Parathyroid adenoma (tissue), 2 donors: ENCODE measurements around the gene GFM1.

Source experiments
- H2AFZ ChIP-seq: fragments of 300-600 bp; sonication (generic); one replicate; pipeline ENCODE4 v1.7.0; 2017; ENCODE audit warnings: antibody characterized with exemption, mild to moderate bottlenecking
- H3K27ac ChIP-seq: fragments of 300-600 bp; sonication (generic); one replicate; pipeline ENCODE4 v1.7.0; 2017
- H3K27me3 ChIP-seq: fragments of 300-600 bp; sonication (generic); one replicate; pipeline ENCODE4 v1.7.0; 2017; ENCODE audit warnings: low read length; ENCODE audit not compliant: control insufficient read depth, insufficient read depth
- H3K36me3 ChIP-seq: fragments of 300-600 bp; sonication (generic); one replicate; pipeline ENCODE4 v1.7.0; 2017; ENCODE audit warnings: low read length; ENCODE audit not compliant: control insufficient read depth, insufficient read depth
- H3K4me1 ChIP-seq: fragments of 300-600 bp; sonication (generic); one replicate; pipeline ENCODE4 v1.7.0; 2017; ENCODE audit warnings: control low read depth
- H3K4me2 ChIP-seq: fragments of 300-600 bp; sonication (generic); one replicate; pipeline ENCODE4 v1.7.0; 2017; ENCODE audit warnings: low read length
- H3K4me3 ChIP-seq: fragments of 300-600 bp; sonication (generic); one replicate; pipeline ENCODE4 v1.7.0; 2017; ENCODE audit warnings: low read depth, low read length
- H3K79me2 ChIP-seq: fragments of 300-600 bp; sonication (generic); one replicate; pipeline ENCODE4 v1.7.0; 2017; ENCODE audit warnings: control low read depth
- H3K9ac ChIP-seq: fragments of 300-600 bp; sonication (generic); one replicate; pipeline ENCODE4 v1.7.0; 2017; ENCODE audit warnings: mild to moderate bottlenecking
- H3K9me3 ChIP-seq: fragments of 300-600 bp; sonication (generic); one replicate; pipeline ENCODE4 v1.7.0; 2017; ENCODE audit warnings: low read length; ENCODE audit not compliant: control insufficient read depth
- TF ChIP-seq, protein P1 (sequence below): fragments of 300-600 bp; sonication (generic); IDR thresholded peaks from one replicate; pipeline ENCODE4 v1.7.0; 2017; ENCODE audit warnings: antibody characterized with exemption, mild to moderate bottlenecking
- donor health status: primary hyperparathyroidism.

GFM1 gene

DNA sequence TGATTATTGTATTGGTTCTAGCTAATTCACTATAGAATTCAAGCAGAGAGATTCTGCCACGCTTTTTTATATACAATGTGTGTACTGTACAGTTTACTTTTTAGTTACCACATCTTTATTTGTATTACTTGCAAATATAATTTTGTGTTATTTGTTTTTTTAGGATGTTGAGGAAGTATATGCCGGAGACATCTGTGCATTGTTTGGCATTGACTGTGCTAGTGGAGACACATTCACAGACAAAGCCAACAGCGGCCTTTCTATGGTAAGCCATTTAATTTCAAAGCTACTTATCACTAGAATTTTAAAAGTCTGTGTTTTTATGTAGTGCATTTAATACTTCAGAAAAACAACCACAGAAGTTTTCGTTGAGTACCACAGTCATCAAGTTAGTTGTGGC is 16.4 kb downstream of the GFM1 start:
- H3K36me3 ChIP-seq, result no peaks in the 10 kb centered on the region
- H3K4me3 ChIP-seq, result no peak overlapping the region
- no peaks in the 10 kb centered on the region for H3K9me3 ChIP-seq
- no peaks in the 10 kb centered on the region for H3K4me1 ChIP-seq
- no peak overlapping the region for H3K4me2 ChIP-seq
- TF ChIP-seq, protein P1, sequence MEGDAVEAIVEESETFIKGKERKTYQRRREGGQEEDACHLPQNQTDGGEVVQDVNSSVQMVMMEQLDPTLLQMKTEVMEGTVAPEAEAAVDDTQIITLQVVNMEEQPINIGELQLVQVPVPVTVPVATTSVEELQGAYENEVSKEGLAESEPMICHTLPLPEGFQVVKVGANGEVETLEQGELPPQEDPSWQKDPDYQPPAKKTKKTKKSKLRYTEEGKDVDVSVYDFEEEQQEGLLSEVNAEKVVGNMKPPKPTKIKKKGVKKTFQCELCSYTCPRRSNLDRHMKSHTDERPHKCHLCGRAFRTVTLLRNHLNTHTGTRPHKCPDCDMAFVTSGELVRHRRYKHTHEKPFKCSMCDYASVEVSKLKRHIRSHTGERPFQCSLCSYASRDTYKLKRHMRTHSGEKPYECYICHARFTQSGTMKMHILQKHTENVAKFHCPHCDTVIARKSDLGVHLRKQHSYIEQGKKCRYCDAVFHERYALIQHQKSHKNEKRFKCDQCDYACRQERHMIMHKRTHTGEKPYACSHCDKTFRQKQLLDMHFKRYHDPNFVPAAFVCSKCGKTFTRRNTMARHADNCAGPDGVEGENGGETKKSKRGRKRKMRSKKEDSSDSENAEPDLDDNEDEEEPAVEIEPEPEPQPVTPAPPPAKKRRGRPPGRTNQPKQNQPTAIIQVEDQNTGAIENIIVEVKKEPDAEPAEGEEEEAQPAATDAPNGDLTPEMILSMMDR, result no peak
- H2AFZ ChIP-seq, result no peak overlapping the region
- H3K27ac ChIP-seq, result no peak overlapping the region
- H3K79me2 ChIP-seq, result peaks cover 3% of the 10 kb centered on the region
- no peaks in the 10 kb centered on the region for H3K27me3 ChIP-seq
- no peak overlapping the region for H3K9ac ChIP-seq

DNA sequence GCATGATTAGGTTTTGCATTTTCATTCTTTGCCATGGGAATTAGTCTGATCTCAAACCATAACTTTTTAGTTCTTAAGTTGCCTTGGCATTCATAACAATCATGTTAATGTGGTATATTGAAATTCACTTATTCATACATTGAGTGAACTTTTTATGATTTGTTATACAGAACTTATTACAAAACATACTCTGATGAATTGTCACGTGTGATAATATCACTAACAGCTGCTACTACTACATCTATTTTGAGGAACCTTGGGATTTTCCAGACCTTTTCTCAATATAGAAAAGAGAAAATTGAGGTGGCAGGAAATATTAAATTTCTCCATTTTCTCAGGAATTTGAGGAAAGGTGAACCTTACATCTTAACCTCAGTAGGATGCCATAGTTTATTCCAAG is 18.9 kb downstream of the GFM1 start:
- Histone ChIP-seq H3K27ac (no peak overlapping the region), H3K4me1 (no peaks in the 10 kb centered on the region), H3K9me3 (no peaks in the 10 kb centered on the region), H3K79me2 (no peaks in the 10 kb centered on the region), H3K36me3 (no peaks in the 10 kb centered on the region), H3K4me2 (no peak overlapping the region), H3K4me3 (no peak overlapping the region), H3K27me3 (no peaks in the 10 kb centered on the region), H2AFZ (no peak overlapping the region), H3K9ac (no peak overlapping the region)
- TF ChIP-seq, protein P1, result no peak

DNA sequence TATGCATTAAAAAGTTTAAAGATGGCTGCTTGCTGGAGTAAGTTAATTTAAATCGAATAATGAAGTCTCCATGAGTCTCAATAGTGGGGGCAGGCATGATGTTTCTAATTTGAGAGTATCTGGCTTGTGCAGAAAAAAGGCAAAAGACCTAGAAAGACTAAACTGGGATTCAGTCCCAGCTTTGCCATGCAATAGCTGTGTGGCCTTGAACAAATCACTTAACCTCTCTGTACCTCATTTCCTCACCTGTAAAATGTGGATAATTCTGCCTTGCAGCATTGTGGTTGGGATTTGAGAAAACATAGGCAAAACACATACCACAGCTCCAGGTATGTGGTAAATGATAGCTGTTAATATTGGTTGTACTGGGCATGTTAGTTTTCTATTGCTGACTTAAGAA is 19.5 kb downstream of the GFM1 start:
- Histone ChIP-seq H3K4me1 (no peaks in the 10 kb centered on the region), H3K4me2 (no peak overlapping the region), H3K4me3 (no peak overlapping the region), H3K27me3 (no peaks in the 10 kb centered on the region), H3K27ac (no peak overlapping the region), H3K9me3 (no peaks in the 10 kb centered on the region), H3K9ac (no peak overlapping the region), H3K79me2 (no peaks in the 10 kb centered on the region), H2AFZ (no peak overlapping the region), H3K36me3 (no peaks in the 10 kb centered on the region)
- TF ChIP-seq, protein P1, result no peak

DNA sequence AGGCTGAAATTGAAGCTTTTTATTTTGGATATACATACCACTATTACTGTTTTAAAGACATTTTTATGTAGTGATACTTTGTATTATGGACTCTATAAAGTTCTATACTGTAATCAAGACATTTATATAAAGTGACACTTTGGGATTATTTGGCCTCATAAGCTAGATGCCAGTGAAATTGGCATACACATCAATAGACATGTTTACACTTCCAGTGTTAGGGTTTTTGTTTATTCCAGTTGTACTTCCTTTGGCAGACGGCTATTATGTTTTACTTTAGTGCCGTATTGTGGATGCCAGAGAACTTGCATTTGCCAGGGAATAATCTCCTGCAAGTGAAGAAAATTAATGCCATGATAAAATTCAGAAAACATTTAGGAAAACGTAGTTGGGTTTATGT is 22.1 kb downstream of the GFM1 start:
- Histone ChIP-seq H3K79me2 (no peaks in the 10 kb centered on the region), H3K36me3 (no peaks in the 10 kb centered on the region)
- TF ChIP-seq, protein P1, result no peak

DNA sequence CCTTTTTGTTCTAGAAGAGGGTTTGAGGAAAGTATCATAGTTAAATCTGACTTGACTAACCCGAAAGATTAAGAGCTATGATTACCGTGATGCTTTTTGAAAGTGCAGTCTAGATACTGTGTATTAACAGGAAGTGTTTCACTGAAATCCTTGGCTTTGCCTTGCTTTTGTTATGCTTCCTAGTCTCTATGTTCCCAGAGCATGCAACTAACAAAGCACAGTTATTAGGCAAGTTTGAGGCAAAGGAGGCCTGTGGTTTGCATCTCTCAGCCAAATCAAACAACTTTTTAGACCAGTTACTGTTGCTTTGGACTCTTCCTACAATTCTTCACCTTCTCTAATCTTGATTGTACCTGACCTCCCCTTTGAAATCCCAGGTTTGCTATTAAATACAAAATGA is 24.2 kb downstream of the GFM1 start:
- Histone ChIP-seq H3K27me3 (no peaks in the 10 kb centered on the region), H3K27ac (no peak overlapping the region), H3K4me1 (peaks cover 5% of the 10 kb centered on the region), H3K9me3 (no peaks in the 10 kb centered on the region), H3K4me2 (no peak overlapping the region), H3K9ac (no peak overlapping the region), H3K4me3 (no peak overlapping the region), H2AFZ (no peak overlapping the region), H3K36me3 (no peaks in the 10 kb centered on the region), H3K79me2 (no peaks in the 10 kb centered on the region)
- TF ChIP-seq, protein P1, result no peak

More for the DNA sequence above, 22.1 kb downstream of the GFM1 start:
- Histone ChIP-seq H3K4me3 (no peak overlapping the region), H3K4me1 (no peaks in the 10 kb centered on the region), H3K27ac (no peak overlapping the region), H2AFZ (no peak overlapping the region), H3K4me2 (no peak overlapping the region), H3K27me3 (no peaks in the 10 kb centered on the region), H3K9me3 (no peaks in the 10 kb centered on the region), H3K9ac (no peak overlapping the region)
